GM21737 (cell line): ENCODE results near the gene MYLK.
"Not testable (repeated sequence)": the region's sequence is repeated elsewhere in the genome, so short reads cannot be mapped to it uniquely, and the experiment has no call there.

Experiments
- ATAC-seq: cut with Tn5 transposase; IDR thresholded peaks from one replicate; pipeline ENCODE4 v1.9.1; 2021; ENCODE audit warnings: mild to moderate bottlenecking, moderate library complexity; ENCODE audit not compliant: unreplicated experiment

MYLK gene

GRCh38 chr3:123884203-123884831, at the start of gene MYLK:
MYLK (minus strand) TSS chr3:123884332; CDS start chr3:123793841, 90,491 bp downstream.
- peak; percentile 70 for ATAC-seq

DNA sequence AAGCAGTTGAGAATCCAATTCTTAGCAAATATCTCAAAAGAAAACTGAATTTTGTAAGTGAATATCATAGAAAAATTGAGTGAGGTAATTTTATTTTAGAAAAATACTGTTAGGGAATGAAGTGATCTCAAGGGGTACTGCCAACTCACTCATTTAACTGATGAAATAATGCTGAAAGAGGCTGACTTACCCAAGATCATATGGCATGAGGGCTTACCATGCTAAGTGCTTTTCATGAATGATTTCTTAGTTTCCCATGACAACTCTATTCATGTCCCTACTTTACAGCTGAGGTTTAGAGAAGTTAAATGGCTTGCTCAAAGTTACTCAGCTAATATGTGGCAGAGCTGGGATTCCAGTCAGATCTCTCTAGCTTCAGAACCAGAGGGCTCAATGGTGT, 46.3 kb upstream of the MYLK start:
- ATAC-seq = no peak

- no peak for ATAC-seq
These were observed 45.2 kb upstream of the MYLK start for GRCh38 chr3:123929325-123929724.

- ATAC-seq = no peak
These were observed 42.3 kb upstream of the MYLK start for GRCh38 chr3:123926396-123926795.

DNA sequence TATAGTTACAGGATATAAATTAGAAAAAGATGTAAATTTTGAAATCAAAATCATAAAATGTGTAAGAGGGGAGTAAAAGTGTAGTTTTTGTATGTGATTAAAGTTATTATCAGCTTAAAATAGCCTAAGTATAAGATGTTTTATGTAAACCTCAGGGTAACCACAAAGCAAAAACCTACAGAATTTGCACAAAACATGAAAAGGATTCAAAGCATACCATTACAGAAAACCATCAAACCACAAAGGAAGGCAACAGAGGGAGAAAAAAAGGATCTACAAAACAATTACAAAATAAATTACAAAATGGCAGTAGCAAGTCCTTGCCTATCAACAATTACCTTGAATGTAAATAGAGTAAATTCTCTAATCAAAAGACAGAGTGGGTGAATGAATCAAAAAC, 36.7 kb upstream of the MYLK start:
- ATAC-seq = no peak

- no peak for ATAC-seq
These were observed 36.3 kb upstream of the MYLK start for GRCh38 chr3:123920383-123920782.

DNA sequence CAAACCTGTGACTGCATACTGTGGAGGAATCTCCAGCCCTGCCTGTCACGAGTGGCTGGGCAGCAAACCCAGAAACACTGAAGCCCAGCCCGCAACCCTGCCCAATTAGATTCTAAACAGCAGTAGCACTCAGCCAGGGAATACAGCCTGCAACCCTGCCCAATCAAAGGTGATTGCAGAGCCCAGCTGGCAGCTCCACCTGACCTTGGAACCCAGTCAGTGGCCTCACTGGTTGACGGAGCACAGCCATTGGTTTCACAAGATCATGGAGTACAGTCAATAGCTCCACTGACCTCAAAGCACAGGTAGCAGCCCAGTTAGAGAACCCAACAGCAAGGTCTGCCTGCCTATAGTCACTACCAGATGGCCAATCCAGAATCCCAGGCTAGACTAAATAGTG, 35.2 kb upstream of the MYLK start:
- no peak for ATAC-seq

DNA sequence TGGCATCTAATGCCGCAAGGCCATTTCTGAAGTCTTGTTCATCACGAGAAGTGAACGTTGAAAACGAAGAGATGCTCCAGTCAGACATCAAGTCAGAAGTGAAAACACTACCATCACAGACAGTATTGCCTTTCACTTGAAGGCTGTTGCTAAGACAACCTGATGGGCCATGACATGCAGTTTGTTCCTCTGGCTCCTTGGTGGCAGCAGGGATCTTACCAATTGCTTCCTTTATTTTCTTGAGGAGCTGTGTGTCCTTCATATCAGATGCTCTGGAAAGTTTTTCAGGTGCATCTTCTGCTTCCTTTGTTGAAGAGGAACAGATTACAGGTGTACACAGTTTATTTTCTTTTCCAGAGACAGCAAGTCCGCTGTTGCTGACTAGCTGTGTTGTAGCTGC, 30.7 kb upstream of the MYLK start:
- no peak for ATAC-seq

GRCh38 chr3:123909785-123910184, 25.7 kb upstream of the MYLK start:
- no peak for ATAC-seq

DNA sequence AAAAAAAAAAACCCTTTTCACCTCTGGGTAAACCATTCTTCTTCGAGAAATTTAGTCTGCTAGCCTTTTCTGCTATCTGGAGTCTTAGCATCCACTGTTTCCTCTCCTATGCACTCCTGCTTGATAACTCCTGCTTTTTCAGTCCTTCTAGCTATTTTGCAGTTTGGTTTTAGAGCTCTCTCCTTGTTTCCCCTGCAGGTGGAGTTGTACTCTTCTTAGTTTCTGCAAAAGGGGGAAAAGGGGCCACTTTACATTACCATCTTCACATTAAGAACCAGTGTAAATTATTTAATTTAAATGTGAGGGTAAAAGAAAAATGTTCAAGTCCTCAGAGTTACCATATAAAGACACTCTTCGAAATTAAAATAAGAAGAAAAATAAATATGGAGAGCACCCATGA, 23.6 kb upstream of the MYLK start:
- ATAC-seq = no peak

- ATAC-seq = no peak
These were observed 15.3 kb upstream of the MYLK start for GRCh38 chr3:123899300-123899865.

- no peak for ATAC-seq
These were observed 8.9 kb upstream of the MYLK start for GRCh38 chr3:123893012-123893411.

- ATAC-seq = no peak
These were observed 8.1 kb upstream of the MYLK start for GRCh38 chr3:123892195-123892594.

GRCh38 chr3:123890991-123891390, 6.9 kb upstream of the MYLK start:
- not testable (repeated sequence) for ATAC-seq

GRCh38 chr3:123890162-123890561, 6.0 kb upstream of the MYLK start:
- not testable (repeated sequence) for ATAC-seq

- ATAC-seq = no peak
These were observed 861 bp upstream of the MYLK start for GRCh38 chr3:123884993-123885392.

DNA sequence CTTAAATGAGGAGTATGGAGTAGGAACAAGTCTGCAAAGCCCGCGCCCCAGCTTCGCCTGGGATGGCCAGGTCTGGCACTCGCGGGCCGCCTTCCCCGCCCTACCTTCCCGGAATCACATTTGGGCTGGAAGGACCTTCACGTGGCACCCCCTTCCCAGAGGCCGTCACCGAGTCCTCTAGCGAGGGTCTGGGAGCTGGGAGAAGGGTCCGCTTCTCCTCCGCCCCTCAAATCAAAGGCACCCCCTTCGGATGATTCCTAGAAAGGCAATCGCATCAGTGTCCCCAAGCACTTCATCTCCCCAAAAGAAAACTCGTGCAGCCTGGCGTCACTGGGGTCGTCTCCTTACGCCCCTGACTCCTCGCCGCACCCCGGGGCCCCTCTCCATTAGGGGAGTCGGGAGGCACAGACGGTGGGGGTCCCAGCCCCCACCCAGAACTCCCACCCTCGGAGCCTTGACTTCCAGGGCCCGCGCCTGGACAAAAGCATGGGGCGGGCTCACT, 380 bp downstream of the MYLK start:
- ATAC-seq = no peak

DNA sequence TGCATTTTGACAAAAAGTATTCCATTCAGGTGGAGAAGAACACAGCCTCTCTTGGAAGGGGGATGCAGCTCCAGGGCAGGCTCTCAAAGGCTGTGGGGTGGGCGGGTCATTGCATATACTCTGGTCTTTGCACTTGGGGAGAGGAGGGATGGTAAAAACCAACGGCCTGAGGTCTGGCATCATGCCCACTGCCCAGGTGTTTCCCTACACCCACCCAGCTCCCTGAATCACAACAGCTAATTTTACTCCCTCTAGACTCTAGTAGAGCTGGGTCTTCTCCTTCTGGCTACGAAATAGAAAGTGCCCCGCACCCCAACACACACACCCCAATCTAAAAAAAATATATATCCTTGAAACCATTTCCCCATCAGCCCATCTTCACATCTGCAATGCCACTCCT, 1.0 kb downstream of the MYLK start:
- ATAC-seq = no peak

GRCh38 chr3:123881771-123882170, 2.4 kb downstream of the MYLK start:
- ATAC-seq = no peak

DNA sequence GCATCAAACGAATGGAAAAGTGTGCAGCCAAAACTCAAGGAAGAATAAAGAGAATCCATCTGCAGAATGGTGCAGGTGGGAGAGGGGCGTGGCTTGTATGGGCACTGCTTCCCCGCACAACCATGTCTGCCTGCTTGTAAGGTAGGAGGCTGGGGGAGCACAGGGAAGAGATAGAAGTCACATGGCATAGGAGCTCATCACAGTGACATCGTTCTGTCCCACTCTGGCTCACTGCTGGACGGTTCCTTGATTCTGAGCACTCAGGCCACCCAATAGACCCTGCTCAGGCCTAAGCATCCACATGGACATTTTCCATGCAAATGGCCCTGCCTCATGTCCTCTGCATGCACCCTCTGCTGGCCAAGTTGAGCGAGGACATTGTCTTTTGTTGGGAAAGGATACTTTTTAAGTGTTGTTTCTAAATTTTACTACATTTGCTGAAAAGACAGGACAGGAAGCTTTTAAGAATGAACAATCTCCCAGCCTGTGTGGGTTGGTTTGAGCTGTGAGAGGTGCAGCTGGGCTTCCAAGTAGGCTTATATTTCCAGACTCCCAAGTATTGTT, 3.1 kb downstream of the MYLK start:
- no peak for ATAC-seq

GRCh38 chr3:123878807-123879206, 5.3 kb downstream of the MYLK start:
- no peak for ATAC-seq

DNA sequence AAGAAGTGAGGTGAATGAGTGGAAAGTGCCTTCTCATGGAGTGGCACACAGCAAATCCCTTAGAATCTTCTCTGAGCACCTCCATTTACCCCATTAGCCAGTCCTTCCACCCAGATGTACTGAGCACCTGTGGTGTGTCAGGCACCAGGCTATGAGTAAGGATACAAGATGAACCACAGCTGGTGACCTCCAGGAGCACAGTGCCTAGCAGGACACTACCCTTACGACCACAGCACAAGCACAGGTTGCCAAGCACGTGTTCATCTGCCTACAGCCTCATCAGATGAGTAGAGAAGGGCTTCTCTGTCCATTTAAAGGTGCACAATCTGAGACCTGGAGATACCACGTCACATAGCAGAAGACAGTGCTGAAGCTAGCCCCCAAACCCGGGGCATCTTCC, 6.2 kb downstream of the MYLK start:
- no peak for ATAC-seq

DNA sequence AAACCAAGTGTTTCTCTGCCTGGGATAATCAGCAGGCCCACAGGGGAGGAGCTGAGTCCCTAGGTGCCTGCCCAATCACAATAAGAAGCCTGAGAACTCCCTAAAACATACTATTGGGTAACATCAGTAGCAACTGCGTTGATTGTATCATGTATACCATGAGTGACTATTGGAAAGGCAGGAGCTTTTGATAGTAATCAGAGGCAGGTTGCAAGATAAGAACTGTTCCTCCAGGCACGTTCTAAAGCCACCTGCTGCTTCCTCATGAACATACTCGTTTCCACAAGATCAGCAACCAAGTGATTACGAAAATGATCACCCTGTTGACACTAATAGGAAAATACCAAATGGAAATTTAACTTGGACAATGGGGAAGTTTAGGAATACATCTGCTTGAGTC, 6.7 kb downstream of the MYLK start:
- ATAC-seq = no peak
